ENCODE results near the gene FICD.

DNA sequence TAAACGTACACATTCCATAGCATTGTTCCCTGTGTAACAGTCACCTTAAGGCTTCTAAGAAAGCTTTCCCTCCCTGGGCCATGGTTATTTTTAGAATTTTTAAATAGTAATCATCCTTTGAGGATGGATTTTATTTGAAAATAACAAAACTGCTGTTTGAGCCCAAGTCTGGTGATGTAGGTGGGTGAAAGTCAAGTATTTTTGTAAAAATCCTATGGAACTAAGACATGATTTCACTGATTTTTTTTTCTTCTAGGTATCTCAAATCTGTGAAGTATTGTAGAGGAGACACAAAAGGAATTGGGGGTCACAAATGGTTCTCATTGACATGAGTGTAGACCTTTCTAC, 48.7 kb downstream of the FICD start:
- TF ChIP-seq, protein P1, sequence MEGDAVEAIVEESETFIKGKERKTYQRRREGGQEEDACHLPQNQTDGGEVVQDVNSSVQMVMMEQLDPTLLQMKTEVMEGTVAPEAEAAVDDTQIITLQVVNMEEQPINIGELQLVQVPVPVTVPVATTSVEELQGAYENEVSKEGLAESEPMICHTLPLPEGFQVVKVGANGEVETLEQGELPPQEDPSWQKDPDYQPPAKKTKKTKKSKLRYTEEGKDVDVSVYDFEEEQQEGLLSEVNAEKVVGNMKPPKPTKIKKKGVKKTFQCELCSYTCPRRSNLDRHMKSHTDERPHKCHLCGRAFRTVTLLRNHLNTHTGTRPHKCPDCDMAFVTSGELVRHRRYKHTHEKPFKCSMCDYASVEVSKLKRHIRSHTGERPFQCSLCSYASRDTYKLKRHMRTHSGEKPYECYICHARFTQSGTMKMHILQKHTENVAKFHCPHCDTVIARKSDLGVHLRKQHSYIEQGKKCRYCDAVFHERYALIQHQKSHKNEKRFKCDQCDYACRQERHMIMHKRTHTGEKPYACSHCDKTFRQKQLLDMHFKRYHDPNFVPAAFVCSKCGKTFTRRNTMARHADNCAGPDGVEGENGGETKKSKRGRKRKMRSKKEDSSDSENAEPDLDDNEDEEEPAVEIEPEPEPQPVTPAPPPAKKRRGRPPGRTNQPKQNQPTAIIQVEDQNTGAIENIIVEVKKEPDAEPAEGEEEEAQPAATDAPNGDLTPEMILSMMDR (IDR thresholded peaks at IDR 0.05) = no peak
- TF ChIP-seq POLR2A (IDR thresholded peaks at IDR 0.05; ENCODE audit: low read depth) (no peak), POLR2AphosphoS5 (IDR thresholded peaks at IDR 0.05) (no peak)

Data from esophagus muscularis mucosa (tissue), 3 donors.